Retina (tissue), 1 donor: ENCODE results near the gene BEND7.
A peak's percentile ranks its signal among the peaks of the same experiment; 100 is the strongest.
"Not testable (repeated sequence)": the region's sequence is repeated elsewhere in the genome, so short reads cannot be mapped to it uniquely, and the experiment has no call there.

Source experiments
- DNase-seq: peaks from one replicate; pipeline ENCODE4 v3.0.0-alpha.2; 2016

The BEND7 gene

GRCh38 chr10:13528875-13529713 is at the start of gene BEND7:
BEND7 (minus strand) TSS chr10:13529014; CDS start chr10:13528533, 481 bp downstream.
- DNase-seq: peak; percentile 78

GRCh38 chr10:13573960-13574359 is 45.1 kb upstream of the BEND7 start:
- DNase-seq: no peak

- no peak for DNase-seq
Observed at GRCh38 chr10:13571541-13571940, 42.7 kb upstream of the BEND7 start.

- no peak for DNase-seq
Observed at GRCh38 chr10:13567030-13567429, 38.2 kb upstream of the BEND7 start.

GRCh38 chr10:13564576-13564975 is 35.8 kb upstream of the BEND7 start:
- no peak for DNase-seq

GRCh38 chr10:13563481-13564445 is 34.9 kb upstream of the BEND7 start:
- DNase-seq: no peak

GRCh38 chr10:13560597-13560996 is 31.8 kb upstream of the BEND7 start:
- DNase-seq: no peak

GRCh38 chr10:13559124-13559700 is 30.4 kb upstream of the BEND7 start:
- no peak for DNase-seq

GRCh38 chr10:13555884-13556510 is 27.2 kb upstream of the BEND7 start:
- peak; percentile 4 for DNase-seq

GRCh38 chr10:13550802-13551201 is 22.0 kb upstream of the BEND7 start:
- DNase-seq: no peak

- DNase-seq: no peak
Observed at GRCh38 chr10:13542533-13542932, 13.7 kb upstream of the BEND7 start.

GRCh38 chr10:13537985-13538384 is 9.2 kb upstream of the BEND7 start:
- DNase-seq: not testable (repeated sequence)

GRCh38 chr10:13536674-13537366 is 8.0 kb upstream of the BEND7 start:
- peak; percentile 77 for DNase-seq

- DNase-seq: no peak
Observed at GRCh38 chr10:13535346-13535745, 6.5 kb upstream of the BEND7 start.

- DNase-seq: no peak
Observed at GRCh38 chr10:13529714-13529973, 830 bp upstream of the BEND7 start.

GRCh38 chr10:13528123-13528874 is 515 bp downstream of the BEND7 start:
- peak; percentile 68 for DNase-seq

- no peak for DNase-seq
Observed at GRCh38 chr10:13527864-13528122, 1.0 kb downstream of the BEND7 start.

- DNase-seq: no peak
Observed at GRCh38 chr10:13526948-13527863, 1.6 kb downstream of the BEND7 start.

GRCh38 chr10:13525663-13526062 is 3.2 kb downstream of the BEND7 start:
- DNase-seq: no peak

- DNase-seq: no peak
Observed at GRCh38 chr10:13521026-13521425, 7.8 kb downstream of the BEND7 start.

- DNase-seq: no peak
Observed at GRCh38 chr10:13520194-13520593, 8.6 kb downstream of the BEND7 start.
